ENCODE measurements around the gene PTPN9.

- TF ChIP-seq ATF2 (IDR thresholded peaks at IDR 0.05; ENCODE audit: low read length): no peak
- peak; percentile 23 to 46 (median 33); a peak in 5 of 6 replicates for TF ChIP-seq CTCF (IDR thresholded peaks at IDR 0.05 in 2 of 3, conservative IDR thresholded peaks at IDR 0.05 in 1 of 3; ENCODE audit: control insufficient read depth in 2 of 3, extremely low read depth in 1 of 3, insufficient read depth in 1 of 3, low read depth in 3 of 3, low read length in 3 of 3)
- peak; percentile 84; the same call in 1 of the 2 replicates for TF ChIP-seq CHD1 (IDR thresholded peaks at IDR 0.05; ENCODE audit: low read depth, low read length)
- TF ChIP-seq, protein P1, sequence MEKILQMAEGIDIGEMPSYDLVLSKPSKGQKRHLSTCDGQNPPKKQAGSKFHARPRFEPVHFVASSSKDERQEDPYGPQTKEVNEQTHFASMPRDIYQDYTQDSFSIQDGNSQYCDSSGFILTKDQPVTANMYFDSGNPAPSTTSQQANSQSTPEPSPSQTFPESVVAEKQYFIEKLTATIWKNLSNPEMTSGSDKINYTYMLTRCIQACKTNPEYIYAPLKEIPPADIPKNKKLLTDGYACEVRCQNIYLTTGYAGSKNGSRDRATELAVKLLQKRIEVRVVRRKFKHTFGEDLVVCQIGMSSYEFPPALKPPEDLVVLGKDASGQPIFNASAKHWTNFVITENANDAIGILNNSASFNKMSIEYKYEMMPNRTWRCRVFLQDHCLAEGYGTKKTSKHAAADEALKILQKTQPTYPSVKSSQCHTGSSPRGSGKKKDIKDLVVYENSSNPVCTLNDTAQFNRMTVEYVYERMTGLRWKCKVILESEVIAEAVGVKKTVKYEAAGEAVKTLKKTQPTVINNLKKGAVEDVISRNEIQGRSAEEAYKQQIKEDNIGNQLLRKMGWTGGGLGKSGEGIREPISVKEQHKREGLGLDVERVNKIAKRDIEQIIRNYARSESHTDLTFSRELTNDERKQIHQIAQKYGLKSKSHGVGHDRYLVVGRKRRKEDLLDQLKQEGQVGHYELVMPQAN (conservative IDR thresholded peaks at IDR 0.05): peak; percentile 37; the same call in 1 of the 2 replicates
- TF ChIP-seq PML (IDR thresholded peaks at IDR 0.05; ENCODE audit: low read length): no peak
- no peak for TF ChIP-seq SP1 (IDR thresholded peaks at IDR 0.05; ENCODE audit: low read depth, low read length)
These were observed at the start of gene PTPN9 for GRCh38 chr15:75578948-75579920.
